Omental fat pad (tissue), 4 donors: Measurements from ENCODE around the gene ANKFN1. TPM values are rescaled to one million over a fixed set of nuclear protein-coding genes. Genes with fewer than 3 reads are reported as not detected.

ENCODE experiments used
- ATAC-seq: fragments of 150-250 bp; one replicate; pipeline ENCODE4 v1.9.1; 2016; ENCODE audit warnings: mild to moderate bottlenecking, moderate library complexity; ENCODE audit not compliant: low FRiP score
- DNase-seq: peaks from one replicate; pipeline ENCODE4 v3.0.0-alpha.2; 2019; ENCODE audit warnings: low spot score
- CTCF ChIP-seq, 3 donors: fragments of 450-650 bp; IDR thresholded peaks; one replicate each; pipeline ENCODE4 v1.5.1; 2016 to 2017; ENCODE audit warnings: antibody characterized with exemption in 3 of 3, mild to moderate bottlenecking in 3 of 3, moderate library complexity in 2 of 3
- total RNA-seq, 4 donors: library from RNA; depleted of rRNA; stranded (reverse); fragments of >200 nt; gene quantifications; one replicate each; pipeline ENCODE4 v1.1.0, GENCODE V29; 2016

ANKFN1 gene
- total RNA-seq, 4 donors from 2014 or later, result 1.7 to 3.0 (median 2.2) TPM

GRCh38 chr17:56351675-56352074, 198.4 kb downstream of the ANKFN1 start:
- TF ChIP-seq CTCF (IDR thresholded peaks at IDR 0.05), result no peak
- ATAC-seq, result no peak

GRCh38 chr17:56358651-56359050, 205.4 kb downstream of the ANKFN1 start:
- DNase-seq (no peak), ATAC-seq (no peak)
- no peak for TF ChIP-seq CTCF (IDR thresholded peaks at IDR 0.05)

More at GRCh38 chr17:56351675-56352074, 198.4 kb downstream of the ANKFN1 start:
- no peak for DNase-seq

- no peak for DNase-seq
- no peak for ATAC-seq
- TF ChIP-seq CTCF (IDR thresholded peaks at IDR 0.05), result no peak
These were observed 206.2 kb downstream of the ANKFN1 start for GRCh38 chr17:56359518-56359917.

GRCh38 chr17:56367366-56367765, 214.1 kb downstream of the ANKFN1 start:
- TF ChIP-seq CTCF (IDR thresholded peaks at IDR 0.05), result no peak
- ATAC-seq, result no peak
- DNase-seq, result no peak

- no peak for DNase-seq
- TF ChIP-seq CTCF (IDR thresholded peaks at IDR 0.05), result no peak
- ATAC-seq, result no peak
These were observed 220.9 kb downstream of the ANKFN1 start for GRCh38 chr17:56373981-56374833.

- ATAC-seq (no peak), DNase-seq (no peak)
- no peak for TF ChIP-seq CTCF (IDR thresholded peaks at IDR 0.05)
These were observed 236.1 kb downstream of the ANKFN1 start for GRCh38 chr17:56389356-56389755.

- DNase-seq, result no peak
- no peak for ATAC-seq
- no peak for TF ChIP-seq CTCF (IDR thresholded peaks at IDR 0.05)
These were observed 239.0 kb downstream of the ANKFN1 start for GRCh38 chr17:56392321-56392720.
